Adrenal gland (tissue), 12 donors: ENCODE measurements around the gene ALDH1L1. TPM values are rescaled to one million over a fixed set of nuclear protein-coding genes. Genes with fewer than 3 reads are reported as not detected.

Source experiments
- DNase-seq, 7 donors: peaks; one replicate each; pipeline ENCODE4 v3.0.0-alpha.2; 2019 to 2020
- H3K27ac ChIP-seq, 5 donors: fragments of 200-600 bp; sonication (generic) in 4 of 5; 1 replicate in 3 of 5; 2 replicates in 2 of 5; pipeline versions ENCODE4 v1.5.1 to v1.8.0; 2016 to 2020; ENCODE audit warnings: mild to moderate bottlenecking in 1 of 5
- H3K27me3 ChIP-seq: fragments of 200-600 bp; 2 replicates; pipeline ENCODE4 v1.8.0; 2021
- H3K36me3 ChIP-seq, 2 donors: fragments of 200-600 bp; replicated peaks in 1 of 2; 1 replicate in 1 of 2; 2 replicates in 1 of 2; pipeline versions ENCODE4 v1.5.1 to v1.8.0; 2018 to 2022
- H3K4me1 ChIP-seq, 2 donors: fragments of 200-600 bp; replicated peaks in 1 of 2; 1 replicate in 1 of 2; 2 replicates in 1 of 2; pipeline versions ENCODE4 v1.5.1 to v1.8.0; 2018 to 2021
- H3K4me3 ChIP-seq, 4 donors: fragments of 200-600 bp; sonication (generic) in 3 of 4; one replicate each; pipeline ENCODE4 v1.5.1; 2016 to 2018
- H3K9me3 ChIP-seq, 3 donors: fragments of 200-600 bp; sonication (generic) in 1 of 3; replicated peaks in 1 of 3; 1 replicate in 2 of 3; 2 replicates in 1 of 3; pipeline versions ENCODE4 v1.5.1 to v1.8.0; 2016 to 2021
- CTCF ChIP-seq, 6 experiments: fragments of 450-650 bp in 4 of 6; fragments of 200-600 bp in 2 of 6; sonication (generic) in 1 of 6; IDR thresholded peaks; 1 replicate in 5 of 6; 2 replicates in 1 of 6; pipeline versions ENCODE4 v1.5.1 to v1.8.0; 2016 to 2021; ENCODE audit warnings: antibody characterized with exemption in 6 of 6, mild to moderate bottlenecking in 2 of 6, moderate library complexity in 1 of 6
- POLR2A ChIP-seq, 2 donors: fragments of 450-650 bp; IDR thresholded peaks; one replicate each; pipeline ENCODE4 v1.6.1; 2017; ENCODE audit warnings: antibody characterized with exemption in 2 of 2, mild to moderate bottlenecking in 2 of 2, moderate library complexity in 1 of 2
- WGBS, 4 donors: extraction: QIAGEN DNeasy Blood & Tissue Kit in 2 of 4; methylation state at CpG; one replicate each; pipeline versions ENCODE4 v1.1.5 to v1.1.7; 2013 to 2017; 5-methylcytosine and 5-hydroxymethylcytosine counted together
- intact Hi-C, 2 donors: fragments of 100-400 bp; cut with DNase I; formaldehyde crosslinking; loops; one replicate each; pipeline versions ENCODE4 v1.14.1 to v1.15.0; 2022 to 2023
- polyA plus RNA-seq, 3 donors: library from polyadenylated mRNA; stranded (reverse); fragments of 200-250 nt in 2 of 3; fragments of 350-450 nt in 1 of 3; fragmentation: Illumina TruSeq in 1 of 3; extraction: RNeasy Lipid Tissue Mini Kit (QIAGEN cat#74804) in 1 of 3; gene quantifications; one replicate each; pipeline ENCODE4 v1.2.3, GENCODE V29; 2013 to 2014
- total RNA-seq, 9 donors: library from RNA; depleted of rRNA in 4 of 9; stranded (reverse); fragments of >200 nt in 4 of 9; fragments of 120-200 nt in 1 of 9; fragmentation: NEBNext Ultra II Directional in 1 of 9; extraction: Animal tissue kit (Norgen Biotek cat#: 25700) in 1 of 9; gene quantifications; one replicate each; pipeline versions ENCODE4 v1.1.0 to v1.2.4, GENCODE V29; 2013 to 2023
- donor health status: healthy with polysubstance abuse.
- donor health status: Bipolar disorder and iron deficiency.
- donor health status: DM: yes; HTN: yes; CAD: no.
- donor health status: DM: no; HTN: no; CAD: no.
- donor health status: DM: no; HTN: no; CAD: no.
- donor health status: DM: yes; HTN: yes; CAD: no.

ALDH1L1 gene
- total and polyA plus RNA-seq, 12 donors: 0.44 to 136 (median 72.3) TPM

DNA sequence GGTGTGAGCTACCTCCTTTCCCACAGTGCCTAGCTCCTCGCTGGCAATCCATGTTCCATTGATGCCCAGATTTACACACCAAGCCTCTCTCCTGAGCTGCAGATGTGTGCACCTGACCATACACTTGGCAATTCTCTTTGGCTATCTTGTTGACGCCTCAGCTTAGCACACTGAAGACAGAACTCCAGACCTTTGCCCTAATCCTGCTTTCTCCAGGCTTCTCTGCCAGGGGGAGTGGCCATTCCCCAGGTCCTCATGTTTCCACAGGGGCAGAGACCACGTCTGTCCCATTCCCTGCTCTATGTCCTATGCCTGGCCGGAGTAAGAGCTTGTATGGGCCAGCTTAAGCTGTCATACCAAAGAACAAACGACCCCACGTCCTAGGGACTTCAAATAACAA, 30.2 kb upstream of the ALDH1L1 start:
- TF ChIP-seq POLR2A (IDR thresholded peaks at IDR 0.05) (no peak), CTCF (IDR thresholded peaks at IDR 0.05) (no peak)
- WGBS, 4 donors: 72 to 85% (median 75%) methylated on average over 6 of the region's 6 CpGs
- H3K4me1 ChIP-seq: peaks cover 11 to 18% of the 10 kb centered on the region in 2 donors
- no peak overlapping the region for H3K4me3 ChIP-seq
- DNase-seq: no peak
- no peaks in the 10 kb centered on the region for H3K36me3 ChIP-seq
- intact Hi-C loops: loop anchor here (5.0 to 10.0 kb wide), 2 partner anchors 78 to 236 kb away; no protein-coding TSS in a partner anchor
- no peaks in the 10 kb centered on the region for H3K27me3 ChIP-seq
- no peaks in the 10 kb centered on the region for H3K9me3 ChIP-seq
- no peak overlapping the region for H3K27ac ChIP-seq

GRCh38 chr3:126209741-126210140, 29.4 kb upstream of the ALDH1L1 start:
- TF ChIP-seq POLR2A (IDR thresholded peaks at IDR 0.05) (no peak), CTCF (IDR thresholded peaks at IDR 0.05) (no peak)
- Histone ChIP-seq H3K36me3 (no peaks in the 10 kb centered on the region), H3K9me3 (no peaks in the 10 kb centered on the region), H3K4me1 (peaks cover 11 to 18% of the 10 kb centered on the region in 2 donors), H3K27me3 (no peaks in the 10 kb centered on the region), H3K27ac (no peak overlapping the region), H3K4me3 (no peak overlapping the region)
- WGBS, 4 donors: 64 to 86% (median 82%) methylated on average over 3 to 4 of the region's 4 CpGs
- intact Hi-C loops: loop anchor here (5.0 to 10.0 kb wide), 2 partner anchors 77 to 235 kb away; no protein-coding TSS in a partner anchor
- no peak for DNase-seq

DNA sequence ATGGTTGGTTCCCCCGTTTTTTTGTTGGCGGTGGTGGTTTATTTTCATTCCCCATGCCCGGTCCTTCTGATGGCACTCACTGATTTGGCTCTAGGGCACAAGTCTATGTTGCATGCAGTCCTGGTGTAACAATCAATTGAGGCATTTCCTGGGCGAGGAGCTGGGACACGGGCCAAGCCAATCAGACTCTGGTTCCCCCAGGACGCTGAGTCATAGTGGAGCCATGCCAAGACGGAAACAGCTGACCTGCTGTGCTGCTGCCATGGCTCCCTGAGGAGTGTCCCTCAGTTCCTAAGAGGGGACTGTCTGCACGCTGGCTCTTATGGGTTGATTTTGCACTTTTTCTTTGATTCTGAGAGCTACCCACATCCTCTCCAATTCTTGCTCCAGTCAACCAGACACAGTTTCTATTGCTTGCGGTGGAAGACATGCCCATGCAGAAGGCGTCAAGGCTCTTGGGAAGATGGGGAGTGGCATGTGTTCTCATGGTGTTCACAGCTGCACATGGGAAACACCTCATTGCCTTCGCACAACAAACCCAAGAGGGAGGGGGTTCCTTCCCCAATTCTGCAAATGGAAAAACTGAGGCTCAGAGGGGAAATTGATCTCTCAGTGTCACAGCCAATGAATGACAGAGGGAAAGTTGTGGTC, 28.3 kb upstream of the ALDH1L1 start:
- no peaks in the 10 kb centered on the region for H3K27me3 ChIP-seq
- intact Hi-C loops: loop anchor here in 1 of 2 donors (5.0 kb wide), 1 partner anchor 76 kb away; no protein-coding TSS in a partner anchor
- 53 to 68% (median 56%) methylated on average over 8 to 11 of the region's 11 CpGs for WGBS, 4 donors
- DNase-seq: peak; percentile 66 to 96 (median 93)
- no peak for TF ChIP-seq POLR2A (IDR thresholded peaks at IDR 0.05)
- TF ChIP-seq CTCF (IDR thresholded peaks at IDR 0.05): no peak
- H3K9me3 ChIP-seq: no peaks in the 10 kb centered on the region
- H3K36me3 ChIP-seq: no peaks in the 10 kb centered on the region
- no peak overlapping the region for H3K27ac ChIP-seq
- H3K4me1 ChIP-seq: peaks cover 11 to 16% of the 10 kb centered on the region in 2 donors
- H3K4me3 ChIP-seq: no peak overlapping the region

- no peaks in the 10 kb centered on the region for H3K9me3 ChIP-seq
- H3K27ac ChIP-seq: no peak overlapping the region
- H3K4me1 ChIP-seq: peaks cover 10 to 11% of the 10 kb centered on the region in 2 donors
- TF ChIP-seq POLR2A (IDR thresholded peaks at IDR 0.05) (no peak), CTCF (IDR thresholded peaks at IDR 0.05) (no peak)
- no peaks in the 10 kb centered on the region for H3K36me3 ChIP-seq
- intact Hi-C loops: loop anchor here in 1 of 2 donors (5.0 kb wide), 1 partner anchor 76 kb away; no protein-coding TSS in a partner anchor
- no peaks in the 10 kb centered on the region for H3K27me3 ChIP-seq
- 67 to 82% (median 78%) methylated on average over 2 of the region's 2 CpGs for WGBS, 4 donors
- no peak for DNase-seq
- no peak overlapping the region for H3K4me3 ChIP-seq
Observed at GRCh38 chr3:126208182-126208581, 27.8 kb upstream of the ALDH1L1 start.
